Cardiac septum (tissue), 1 donor: Measurements from ENCODE around the gene KRTAP9-9. TPM values are rescaled to one million over a fixed set of nuclear protein-coding genes. Genes with fewer than 3 reads are reported as not detected.
"Not testable (repeated sequence)": the region's sequence is repeated elsewhere in the genome, so short reads cannot be mapped to it uniquely, and the experiment has no call there.

Experiments used
- DNase-seq: peaks from one replicate; pipeline ENCODE4 v3.0.0-alpha.2; 2020; ENCODE audit warnings: low spot score
- intact Hi-C: fragments of 100-400 bp; cut with DNase I; formaldehyde crosslinking; loops from one replicate; pipeline ENCODE4 v1.14.0; 2022
- long read RNA-seq: library from polyadenylated mRNA; unstranded; transcript quantifications from one replicate; pipeline ENCODE4 v2.0.0, GENCODE V29; 2021
- total RNA-seq: library from RNA; stranded (reverse); fragmentation: NEBNext Ultra II Directional; extraction: Animal tissue kit (Norgen Biotek cat#: 25700); gene quantifications from one replicate; pipeline ENCODE4 v1.2.1, GENCODE V29; 2021
- donor health status: DM: no; HTN: no; CAD: no.

The KRTAP9-9 gene
- total RNA-seq, result not detected
- long read RNA-seq, result 0 reads

- intact Hi-C loops, DNase-seq: not testable (repeated sequence)
Observed at GRCh38 chr17:41255381-41256290, at the start of gene KRTAP9-9. Gene KRTAP9-9 (plus strand): TSS chr17:41255384.

- intact Hi-C loops, result no loop called here
- no peak for DNase-seq
Observed at GRCh38 chr17:41211845-41212466, 43.2 kb upstream of the KRTAP9-9 start.

GRCh38 chr17:41212524-41213169 lies 42.5 kb upstream of the KRTAP9-9 start:
- intact Hi-C loops, result no loop called here

GRCh38 chr17:41215681-41216080 lies 39.5 kb upstream of the KRTAP9-9 start:
- intact Hi-C loops, result no loop called here
- DNase-seq, result no peak

More at GRCh38 chr17:41212524-41213169, 42.5 kb upstream of the KRTAP9-9 start:
- DNase-seq, result no peak

GRCh38 chr17:41223821-41224220 lies 31.4 kb upstream of the KRTAP9-9 start:
- intact Hi-C loops, result no loop called here
- no peak for DNase-seq

- intact Hi-C loops, result no loop called here
- no peak for DNase-seq
Observed at GRCh38 chr17:41226051-41226450, 29.1 kb upstream of the KRTAP9-9 start.

GRCh38 chr17:41226598-41227095 lies 28.5 kb upstream of the KRTAP9-9 start, which contains the start of gene KRTAP9-2:
Gene KRTAP9-2 (plus strand): TSS chr17:41226648. CDS start chr17:41226655, 7 bp downstream.
- DNase-seq, intact Hi-C loops: not testable (repeated sequence)

GRCh38 chr17:41230094-41230493 lies 25.1 kb upstream of the KRTAP9-9 start:
- DNase-seq, result no peak
- intact Hi-C loops, result no loop called here

- intact Hi-C loops, result no loop called here
- DNase-seq, result no peak
Observed at GRCh38 chr17:41231731-41232130, 23.5 kb upstream of the KRTAP9-9 start.

- intact Hi-C loops, DNase-seq: not testable (repeated sequence)
Observed at GRCh38 chr17:41232399-41233105, 22.6 kb upstream of the KRTAP9-9 start, which contains the start of gene KRTAP9-3. Gene KRTAP9-3 (plus strand): TSS chr17:41232449. CDS start chr17:41232502, 53 bp downstream.

- intact Hi-C loops, result not testable (repeated sequence)
Observed at GRCh38 chr17:41237116-41237515, 18.1 kb upstream of the KRTAP9-9 start.

GRCh38 chr17:41237949-41238437 lies 17.2 kb upstream of the KRTAP9-9 start, which contains the start of gene KRTAP9-8:
Gene KRTAP9-8 (plus strand): TSS chr17:41237999. CDS start chr17:41238052, 53 bp downstream.
- intact Hi-C loops, DNase-seq: not testable (repeated sequence)

More at GRCh38 chr17:41237116-41237515, 18.1 kb upstream of the KRTAP9-9 start:
- DNase-seq, result not testable (repeated sequence)

GRCh38 chr17:41246995-41247787 lies 8.0 kb upstream of the KRTAP9-9 start:
- intact Hi-C loops, result not testable (repeated sequence)

GRCh38 chr17:41249637-41250240 lies 5.4 kb upstream of the KRTAP9-9 start, which contains the start of gene KRTAP9-4:
Gene KRTAP9-4 (plus strand): TSS chr17:41249687. CDS start chr17:41249721, 34 bp downstream.
- intact Hi-C loops, DNase-seq: not testable (repeated sequence)

More at GRCh38 chr17:41246995-41247787, 8.0 kb upstream of the KRTAP9-9 start:
- DNase-seq, result not testable (repeated sequence)

- no peak for DNase-seq
- intact Hi-C loops, result no loop called here
Observed at GRCh38 chr17:41251261-41251660, 3.9 kb upstream of the KRTAP9-9 start.

GRCh38 chr17:41254861-41255260 lies 323 bp upstream of the KRTAP9-9 start:
- no peak for DNase-seq
- intact Hi-C loops, result no loop called here

GRCh38 chr17:41256291-41256685 lies 1.1 kb downstream of the KRTAP9-9 start:
- intact Hi-C loops, result no loop called here
- DNase-seq, result no peak
